Urinary bladder (tissue), 4 donors: ENCODE results near the gene KAT7. TPM values are rescaled to one million over a fixed set of nuclear protein-coding genes. Genes with fewer than 3 reads are reported as not detected.

Experiments
- DNase-seq: peaks from one replicate; pipeline ENCODE4 v3.0.0-alpha.2; 2015; ENCODE audit errors: extremely low spot score
- H3K27ac ChIP-seq: one replicate; pipeline ENCODE4 v1.5.1; 2013; ENCODE audit warnings: low read depth, mild to moderate bottlenecking, moderate library complexity
- H3K36me3 ChIP-seq: one replicate; pipeline ENCODE4 v1.6.1; 2013; ENCODE audit warnings: mild to moderate bottlenecking, moderate library complexity; ENCODE audit not compliant: insufficient read depth
- H3K4me1 ChIP-seq: one replicate; pipeline ENCODE4 v1.6.1; 2013; ENCODE audit warnings: mild to moderate bottlenecking, moderate library complexity; ENCODE audit not compliant: insufficient read depth
- H3K4me3 ChIP-seq: one replicate; pipeline ENCODE4 v1.5.1; 2013; ENCODE audit warnings: low read depth, low read length
- WGBS: extraction: QIAGEN DNeasy Blood & Tissue Kit; methylation state at CpG from one replicate; pipeline ENCODE4 v1.1.7; 2013; 5-methylcytosine and 5-hydroxymethylcytosine counted together
- polyA plus RNA-seq: library from polyadenylated mRNA; stranded (reverse); fragments of 200-250 nt; gene quantifications from one replicate; pipeline ENCODE4 v1.2.3, GENCODE V29; 2013
- total RNA-seq: library from RNA; depleted of rRNA; stranded (reverse); fragments of >200 nt; gene quantifications from one replicate; pipeline ENCODE4 v1.2.3, GENCODE V29; 2014
- donor health status: healthy with polysubstance abuse.
- donor health status: healthy.

Gene KAT7
- total and polyA plus RNA-seq, 2 donors, result 32.3 to 58.7 TPM

- Histone ChIP-seq H3K4me1 (no peaks in the 10 kb centered on the region), H3K4me3 (no peak overlapping the region), H3K36me3 (no peaks in the 10 kb centered on the region), H3K27ac (no peak overlapping the region)
- no peak for DNase-seq
- WGBS, result 65% methylated on average over 3 of the region's 3 CpGs
These were observed 21.5 kb upstream of the KAT7 start for GRCh38 chr17:49766918-49767530.

- 70% methylated on average over 8 of the region's 8 CpGs for WGBS
- Histone ChIP-seq H3K4me3 (no peak overlapping the region), H3K27ac (no peak overlapping the region), H3K36me3 (no peaks in the 10 kb centered on the region), H3K4me1 (no peaks in the 10 kb centered on the region)
- no peak for DNase-seq
These were observed 12.8 kb upstream of the KAT7 start for GRCh38 chr17:49775546-49776260.

GRCh38 chr17:49776551-49777300 is 11.8 kb upstream of the KAT7 start:
- H3K27ac ChIP-seq, result no peak overlapping the region
- WGBS, result 38% methylated on average over 8 of the region's 8 CpGs
- no peak overlapping the region for H3K4me3 ChIP-seq
- H3K4me1 ChIP-seq, result no peaks in the 10 kb centered on the region
- no peak for DNase-seq
- H3K36me3 ChIP-seq, result no peaks in the 10 kb centered on the region

GRCh38 chr17:49777563-49777962 is 10.9 kb upstream of the KAT7 start:
- no peak for DNase-seq
- H3K27ac ChIP-seq, result no peak overlapping the region
- no peaks in the 10 kb centered on the region for H3K4me1 ChIP-seq
- 74% methylated on average over 2 of the region's 2 CpGs for whole genome bisulfite sequencing
- H3K36me3 ChIP-seq, result no peaks in the 10 kb centered on the region
- H3K4me3 ChIP-seq, result no peak overlapping the region

- Histone ChIP-seq H3K4me3 (no peak overlapping the region), H3K4me1 (no peaks in the 10 kb centered on the region), H3K36me3 (no peaks in the 10 kb centered on the region), H3K27ac (peak overlapping the region; percentile 38)
- DNase-seq, result no peak
- WGBS, result 87% methylated on average over 2 of the region's 2 CpGs
These were observed 9.2 kb upstream of the KAT7 start for GRCh38 chr17:49779156-49779738.

GRCh38 chr17:49779739-49780231 is 8.7 kb upstream of the KAT7 start:
- Histone ChIP-seq H3K36me3 (no peaks in the 10 kb centered on the region), H3K4me3 (no peak overlapping the region), H3K27ac (peak overlapping the region; percentile 38), H3K4me1 (no peaks in the 10 kb centered on the region)
- 8% methylated on average over 2 of the region's 2 CpGs for WGBS
- DNase-seq, result no peak

GRCh38 chr17:49783071-49783715 is 5.3 kb upstream of the KAT7 start:
- H3K27ac ChIP-seq, result no peak overlapping the region
- DNase-seq, result no peak
- WGBS, result 19% methylated on average over 3 of the region's 3 CpGs
- no peak overlapping the region for H3K4me3 ChIP-seq
- no peaks in the 10 kb centered on the region for H3K36me3 ChIP-seq
- no peaks in the 10 kb centered on the region for H3K4me1 ChIP-seq

GRCh38 chr17:49783791-49784190 is 4.7 kb upstream of the KAT7 start:
- Histone ChIP-seq H3K4me1 (no peaks in the 10 kb centered on the region), H3K27ac (no peak overlapping the region), H3K4me3 (no peak overlapping the region), H3K36me3 (no peaks in the 10 kb centered on the region)
- DNase-seq, result no peak

- no peak overlapping the region for H3K4me3 ChIP-seq
- H3K4me1 ChIP-seq, result no peaks in the 10 kb centered on the region
- 46% methylated on average over 1 of the region's 1 CpG for WGBS
- H3K36me3 ChIP-seq, result no peaks in the 10 kb centered on the region
- no peak overlapping the region for H3K27ac ChIP-seq
- DNase-seq, result no peak
These were observed 3.8 kb upstream of the KAT7 start for GRCh38 chr17:49784636-49785035.

GRCh38 chr17:49787884-49788477 is 500 bp upstream of the KAT7 start:
- Histone ChIP-seq H3K27ac (peak overlapping the region; percentile 74), H3K4me1 (no peaks in the 10 kb centered on the region), H3K4me3 (peak overlapping the region; percentile 38), H3K36me3 (no peaks in the 10 kb centered on the region)
- 1% methylated on average over 17 of the region's 17 CpGs for WGBS
- no peak for DNase-seq

- DNase-seq, result no peak
- Histone ChIP-seq H3K27ac (no peak overlapping the region), H3K4me1 (no peaks in the 10 kb centered on the region), H3K36me3 (peaks cover 3% of the 10 kb centered on the region), H3K4me3 (peak overlapping the region; percentile 29)
- WGBS, result 2% methylated on average over 17 of the region's 17 CpGs
These were observed 730 bp downstream of the KAT7 start for GRCh38 chr17:49789243-49789578.

GRCh38 chr17:49793309-49793708 is 4.8 kb downstream of the KAT7 start:
- H3K36me3 ChIP-seq, result peaks cover 7% of the 10 kb centered on the region
- H3K27ac ChIP-seq, result no peak overlapping the region
- 89% methylated on average over 3 of the region's 3 CpGs for WGBS
- no peak for DNase-seq
- H3K4me1 ChIP-seq, result no peaks in the 10 kb centered on the region
- no peak overlapping the region for H3K4me3 ChIP-seq

GRCh38 chr17:49795372-49795771 is 6.9 kb downstream of the KAT7 start:
- no peak for DNase-seq
- no peaks in the 10 kb centered on the region for H3K4me1 ChIP-seq
- peaks cover 11% of the 10 kb centered on the region for H3K36me3 ChIP-seq
- H3K4me3 ChIP-seq, result no peak overlapping the region
- 76% methylated on average over 5 of the region's 5 CpGs for WGBS
- no peak overlapping the region for H3K27ac ChIP-seq
